ENCODE measurements around the gene RAB11FIP4. TPM values are rescaled to one million over a fixed set of nuclear protein-coding genes. Genes with fewer than 3 reads are reported as not detected.

The RAB11FIP4 gene
- total RNA-seq, 3 donors from 2014 or later (not counting 1 experiment from before 2014, with no cell fraction given) = 81.4 to 121 (median 102) TPM

DNA sequence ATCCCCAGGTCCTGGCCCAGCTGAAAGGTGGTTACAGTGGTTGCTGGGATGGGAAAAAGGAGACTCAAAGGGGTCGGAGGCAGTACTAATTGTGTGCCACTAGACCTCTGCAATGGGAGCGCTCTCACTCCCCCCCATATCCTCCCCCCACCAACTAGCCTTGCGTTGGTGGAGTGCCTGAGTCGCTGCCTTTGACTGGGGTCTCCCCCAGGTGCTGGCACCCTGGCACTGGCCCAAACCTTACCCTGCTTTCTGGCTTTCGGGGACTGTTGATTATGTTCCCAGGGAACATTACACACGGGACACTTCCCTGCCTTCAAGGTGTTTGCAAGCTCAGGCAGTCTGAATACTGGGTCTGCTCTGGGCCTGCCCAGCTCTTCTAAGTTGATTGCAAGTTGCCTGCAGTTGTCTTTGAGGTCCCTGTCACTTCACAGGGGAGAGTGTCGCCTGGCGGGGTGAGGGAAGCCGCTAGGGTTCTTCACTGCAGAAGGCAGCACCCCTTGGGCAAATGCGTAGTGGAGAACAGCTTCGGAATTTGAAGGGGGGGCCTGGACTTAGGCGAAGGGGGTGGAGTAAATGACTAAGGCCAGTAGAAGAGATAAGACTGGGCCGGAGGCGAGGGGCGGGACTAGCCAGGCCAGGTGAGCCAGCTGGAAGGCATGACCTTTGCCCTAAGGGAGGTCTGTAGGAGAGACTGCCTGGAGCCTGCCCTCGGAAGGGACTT, 98.0 kb downstream of the RAB11FIP4 start:
- no peaks in the 10 kb centered on the region for H3K27me3 ChIP-seq (ENCODE audit: control insufficient read depth, insufficient read depth, low read length)
- peak overlapping the region; percentile 81 for H3K27ac ChIP-seq (ENCODE audit: low read length)
- peak in 1 of 2 donors; percentile 61 for DNase-seq
- H3K36me3 ChIP-seq (ENCODE audit: control insufficient read depth, insufficient read depth, low read length) = no peaks in the 10 kb centered on the region
- intact Hi-C loops (cut with micrococcal nuclease) = loop anchor here (5.0 kb wide), 2 partner anchors 33 to 167 kb away; partner anchors contain the start of gene EVI2A
- no peaks in the 10 kb centered on the region for H3K36me3 Mint-ChIP-seq
- peak overlapping the region; percentile 92 to 97 for H3K27ac Mint-ChIP-seq
- no peaks in the 10 kb centered on the region for H3K9me3 Mint-ChIP-seq
- TF ChIP-seq, protein P1, sequence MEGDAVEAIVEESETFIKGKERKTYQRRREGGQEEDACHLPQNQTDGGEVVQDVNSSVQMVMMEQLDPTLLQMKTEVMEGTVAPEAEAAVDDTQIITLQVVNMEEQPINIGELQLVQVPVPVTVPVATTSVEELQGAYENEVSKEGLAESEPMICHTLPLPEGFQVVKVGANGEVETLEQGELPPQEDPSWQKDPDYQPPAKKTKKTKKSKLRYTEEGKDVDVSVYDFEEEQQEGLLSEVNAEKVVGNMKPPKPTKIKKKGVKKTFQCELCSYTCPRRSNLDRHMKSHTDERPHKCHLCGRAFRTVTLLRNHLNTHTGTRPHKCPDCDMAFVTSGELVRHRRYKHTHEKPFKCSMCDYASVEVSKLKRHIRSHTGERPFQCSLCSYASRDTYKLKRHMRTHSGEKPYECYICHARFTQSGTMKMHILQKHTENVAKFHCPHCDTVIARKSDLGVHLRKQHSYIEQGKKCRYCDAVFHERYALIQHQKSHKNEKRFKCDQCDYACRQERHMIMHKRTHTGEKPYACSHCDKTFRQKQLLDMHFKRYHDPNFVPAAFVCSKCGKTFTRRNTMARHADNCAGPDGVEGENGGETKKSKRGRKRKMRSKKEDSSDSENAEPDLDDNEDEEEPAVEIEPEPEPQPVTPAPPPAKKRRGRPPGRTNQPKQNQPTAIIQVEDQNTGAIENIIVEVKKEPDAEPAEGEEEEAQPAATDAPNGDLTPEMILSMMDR (IDR thresholded peaks at IDR 0.05) = no peak
- no peak for ATAC-seq
- H3K27me3 Mint-ChIP-seq (ENCODE audit: low read depth in 2 of 2) = no peaks in the 10 kb centered on the region
- peak overlapping the region; percentile 91 for H3K4me3 Mint-ChIP-seq
- peak overlapping the region; percentile 74 for H3K4me3 ChIP-seq (ENCODE audit: low read length)
- H3K4me1 Mint-ChIP-seq = peaks cover 62 to 67% of the 10 kb centered on the region in 2 donors
- H3K9me3 ChIP-seq (ENCODE audit: control insufficient read depth, insufficient read depth, low read length) = no peaks in the 10 kb centered on the region
- 87% methylated on average over 16 of the region's 16 CpGs for WGBS (ENCODE audit: insufficient coverage)
- peaks cover 71% of the 10 kb centered on the region for H3K4me1 ChIP-seq (ENCODE audit: control insufficient read depth, insufficient read depth, low read length)

DNA sequence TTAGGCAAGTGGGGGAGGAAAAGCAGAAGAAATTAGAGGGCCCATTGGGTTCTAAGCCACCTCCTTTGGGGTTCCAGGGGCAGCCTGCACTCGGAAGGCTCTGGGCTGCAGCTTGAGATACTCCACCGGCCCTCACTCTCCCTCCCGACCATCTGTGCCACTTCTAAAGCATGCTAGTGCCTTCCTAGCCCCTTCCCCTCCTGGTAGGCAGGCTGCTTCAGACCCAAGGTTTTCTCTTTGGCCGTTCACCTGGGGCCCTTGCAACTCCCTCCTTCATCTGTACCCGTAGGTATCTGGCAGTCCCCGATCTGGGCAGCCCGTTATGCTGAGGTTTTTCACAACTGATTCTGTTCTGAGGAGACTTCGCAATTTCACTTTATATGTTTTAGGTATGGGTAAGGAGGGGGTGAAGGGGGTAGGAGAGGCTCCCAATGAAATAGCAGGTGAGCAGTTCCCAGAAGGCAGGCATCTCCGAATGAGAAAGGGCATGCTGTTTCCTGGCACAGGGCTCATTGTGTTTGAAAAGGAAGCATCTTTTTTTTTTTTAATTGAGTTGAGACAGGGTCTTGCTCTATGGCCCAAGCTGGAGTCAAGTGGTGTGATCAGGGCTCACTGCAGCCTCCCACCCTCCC, 98.7 kb downstream of the RAB11FIP4 start:
- peak overlapping the region; percentile 81 for H3K27ac ChIP-seq (ENCODE audit: low read length)
- no peak for ATAC-seq

DNA sequence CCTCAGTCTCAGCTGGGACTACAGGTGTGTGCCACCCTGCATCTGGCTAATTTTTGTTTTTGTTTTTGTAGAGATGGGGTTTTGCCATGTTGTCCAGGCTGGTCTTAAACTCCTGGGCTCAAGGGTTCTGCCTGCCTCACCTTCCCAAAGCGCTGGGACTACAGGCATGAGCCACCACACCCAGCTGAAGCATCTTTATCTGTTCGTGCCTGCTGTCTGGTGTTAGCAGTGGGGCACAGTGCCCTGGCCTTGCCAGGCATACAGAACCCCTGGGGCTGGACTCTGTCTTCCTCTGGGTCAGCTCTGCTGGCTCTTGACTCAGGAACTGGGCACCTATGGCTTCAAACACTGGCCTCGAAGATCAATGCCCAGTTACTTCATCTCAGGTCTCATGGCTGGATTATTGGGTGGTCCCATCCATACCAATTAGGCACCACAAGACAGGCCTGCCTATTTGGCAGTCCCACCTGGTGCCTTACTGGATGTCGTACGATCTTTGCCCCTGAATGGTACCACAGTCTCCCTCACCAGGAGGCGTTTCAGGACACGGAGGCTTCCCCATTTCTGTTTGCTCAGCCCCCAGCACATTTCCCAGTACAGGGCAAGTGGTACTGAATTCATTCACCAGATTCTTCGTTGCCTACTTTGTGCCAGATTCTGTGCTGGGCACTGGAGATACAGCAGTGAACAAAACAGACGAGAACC, 99.3 kb downstream of the RAB11FIP4 start:
- H3K4me1 Mint-ChIP-seq = peaks cover 72 to 78% of the 10 kb centered on the region in 2 donors
- Histone ChIP-seq H3K4me1 (ENCODE audit: control insufficient read depth, insufficient read depth, low read length) (peaks cover 85% of the 10 kb centered on the region), H3K4me3 (ENCODE audit: low read length) (no peak overlapping the region), H3K27me3 (ENCODE audit: control insufficient read depth, insufficient read depth, low read length) (no peaks in the 10 kb centered on the region), H3K9me3 (ENCODE audit: control insufficient read depth, insufficient read depth, low read length) (no peaks in the 10 kb centered on the region), H3K36me3 (ENCODE audit: control insufficient read depth, insufficient read depth, low read length) (no peaks in the 10 kb centered on the region), H3K27ac (ENCODE audit: low read length) (peak overlapping the region; percentile 89)
- H3K36me3 Mint-ChIP-seq = no peaks in the 10 kb centered on the region
- peak overlapping the region; percentile 92 to 97 for H3K27ac Mint-ChIP-seq
- 84% methylated on average over 9 of the region's 9 CpGs for WGBS (ENCODE audit: insufficient coverage)
- DNase-seq (no peak), ATAC-seq (no peak)
- no peaks in the 10 kb centered on the region for H3K27me3 Mint-ChIP-seq (ENCODE audit: low read depth in 2 of 2)
- TF ChIP-seq, protein P1 (IDR thresholded peaks at IDR 0.05) = no peak
- intact Hi-C loops (cut with micrococcal nuclease) = loop anchor here (5.0 kb wide), 1 partner anchor 169 kb away; the partner anchor contains the start of gene EVI2A
- peak overlapping the region; percentile 65 for H3K4me3 Mint-ChIP-seq
- no peaks in the 10 kb centered on the region for H3K9me3 Mint-ChIP-seq

More for the DNA sequence above, 98.7 kb downstream of the RAB11FIP4 start:
- peak in 1 of 2 donors; percentile 27 for DNase-seq
- Histone ChIP-seq H3K9me3 (ENCODE audit: control insufficient read depth, insufficient read depth, low read length) (no peaks in the 10 kb centered on the region), H3K36me3 (ENCODE audit: control insufficient read depth, insufficient read depth, low read length) (no peaks in the 10 kb centered on the region), H3K4me3 (ENCODE audit: low read length) (no peak overlapping the region), H3K27me3 (ENCODE audit: control insufficient read depth, insufficient read depth, low read length) (no peaks in the 10 kb centered on the region), H3K4me1 (ENCODE audit: control insufficient read depth, insufficient read depth, low read length) (peaks cover 78% of the 10 kb centered on the region)
- Mint-ChIP-seq H3K4me1 (peaks cover 66 to 72% of the 10 kb centered on the region in 2 donors), H3K9me3 (no peaks in the 10 kb centered on the region), H3K36me3 (no peaks in the 10 kb centered on the region), H3K4me3 (peak overlapping the region; percentile 74), H3K27ac (peak overlapping the region; percentile 92 to 97), H3K27me3 (ENCODE audit: low read depth in 2 of 2) (no peaks in the 10 kb centered on the region)
- intact Hi-C loops (cut with micrococcal nuclease) = loop anchor here (5.0 kb wide), 1 partner anchor 168 kb away; the partner anchor contains the start of gene EVI2A
- TF ChIP-seq, protein P1 (IDR thresholded peaks at IDR 0.05) = no peak
- 73% methylated on average over 9 of the region's 9 CpGs for WGBS (ENCODE audit: insufficient coverage)

Measured in natural killer cell (primary cell).